BLaER1 (cell line): ENCODE measurements around the gene RPRM.
A peak's percentile ranks its signal among the peaks of the same experiment; 100 is the strongest.

Source experiments
- H3K27ac ChIP-seq: shearing (Covaris generic); formaldehyde crosslinking; 2 replicates; pipeline ENCODE4 v1.8.1; 2022
- H3K27me3 ChIP-seq: shearing (Covaris generic); formaldehyde crosslinking; 2 replicates; pipeline ENCODE4 v1.8.1; 2022
- H3K36me3 ChIP-seq: shearing (Covaris generic); formaldehyde crosslinking; 2 replicates; pipeline ENCODE4 v1.8.1; 2022
- H3K4me1 ChIP-seq: shearing (Covaris generic); formaldehyde crosslinking; 2 replicates; pipeline ENCODE4 v1.8.1; 2022
- H3K4me2 ChIP-seq: shearing (Covaris generic); formaldehyde crosslinking; 2 replicates; pipeline ENCODE4 v1.8.1; 2022
- H3K4me3 ChIP-seq: shearing (Covaris generic); formaldehyde crosslinking; 2 replicates; pipeline ENCODE4 v1.8.1; 2022
- H3K9ac ChIP-seq: shearing (Covaris generic); formaldehyde crosslinking; 2 replicates; pipeline ENCODE4 v1.8.1; 2022
- H3K9me3 ChIP-seq: shearing (Covaris generic); formaldehyde crosslinking; 2 replicates; pipeline ENCODE4 v1.8.1; 2022
- H4K20me1 ChIP-seq: shearing (Covaris generic); formaldehyde crosslinking; 2 replicates; pipeline ENCODE4 v1.8.1; 2022
- Cebpa-rat ChIP-seq: shearing (Covaris generic); IDR thresholded peaks from 2 replicates; pipeline ENCODE4 v1.8.1; 2022

RPRM gene

DNA sequence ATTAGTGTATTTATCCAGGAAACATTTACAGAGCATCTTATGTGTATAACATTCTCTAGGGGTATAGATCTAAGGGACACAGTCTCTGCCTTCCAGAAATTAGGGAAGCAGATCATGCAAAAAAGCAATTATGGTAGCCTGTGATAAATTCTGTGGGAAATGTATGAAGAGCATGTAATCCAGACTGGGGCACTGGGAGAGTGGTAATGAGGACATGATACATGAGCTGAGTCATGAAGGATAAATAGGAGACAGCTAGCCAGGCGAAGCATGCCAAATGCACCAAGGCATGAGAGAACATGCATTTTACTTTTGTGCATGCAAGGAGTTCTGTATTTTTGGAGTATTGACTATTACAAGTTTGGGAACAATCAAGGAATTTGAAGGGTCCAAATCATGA is 8.9 kb upstream of the RPRM start:
- no peaks in the 10 kb centered on the region for H3K36me3 ChIP-seq
- no peaks in the 10 kb centered on the region for H3K9me3 ChIP-seq
- H3K4me2 ChIP-seq: no peak overlapping the region
- TF ChIP-seq Cebpa-rat: no peak
- no peaks in the 10 kb centered on the region for H3K4me1 ChIP-seq
- H3K27me3 ChIP-seq: no peaks in the 10 kb centered on the region
- H3K4me3 ChIP-seq: no peak overlapping the region
- no peak overlapping the region for H3K27ac ChIP-seq
- H3K9ac ChIP-seq: no peak overlapping the region
- no peaks in the 10 kb centered on the region for H4K20me1 ChIP-seq

DNA sequence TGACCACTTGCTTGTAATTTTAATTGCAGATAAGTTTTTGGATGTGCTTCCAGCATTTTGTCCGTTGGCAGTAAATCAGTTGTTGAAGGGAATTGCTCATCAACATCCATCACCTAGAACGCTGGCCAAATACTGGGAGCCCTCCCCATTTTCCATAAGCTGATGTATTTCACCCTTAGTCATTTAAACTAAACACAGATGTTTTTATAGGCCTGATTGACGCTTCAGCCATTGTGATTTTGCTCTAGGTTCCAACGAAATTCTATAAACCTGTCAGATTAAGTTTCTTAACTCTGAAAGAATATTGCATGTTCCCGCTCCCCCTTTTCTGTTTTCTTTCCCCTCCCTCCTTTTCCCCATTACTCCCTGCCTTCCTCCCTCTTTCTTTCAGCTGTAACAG is 1.0 kb upstream of the RPRM start:
- Histone ChIP-seq H3K27me3 (peaks cover 37% of the 10 kb centered on the region), H3K9ac (no peak overlapping the region), H3K4me1 (no peaks in the 10 kb centered on the region), H3K36me3 (no peaks in the 10 kb centered on the region), H3K4me3 (no peak overlapping the region), H3K27ac (no peak overlapping the region), H3K9me3 (peaks cover 28% of the 10 kb centered on the region), H3K4me2 (no peak overlapping the region), H4K20me1 (no peaks in the 10 kb centered on the region)
- TF ChIP-seq Cebpa-rat: no peak

DNA sequence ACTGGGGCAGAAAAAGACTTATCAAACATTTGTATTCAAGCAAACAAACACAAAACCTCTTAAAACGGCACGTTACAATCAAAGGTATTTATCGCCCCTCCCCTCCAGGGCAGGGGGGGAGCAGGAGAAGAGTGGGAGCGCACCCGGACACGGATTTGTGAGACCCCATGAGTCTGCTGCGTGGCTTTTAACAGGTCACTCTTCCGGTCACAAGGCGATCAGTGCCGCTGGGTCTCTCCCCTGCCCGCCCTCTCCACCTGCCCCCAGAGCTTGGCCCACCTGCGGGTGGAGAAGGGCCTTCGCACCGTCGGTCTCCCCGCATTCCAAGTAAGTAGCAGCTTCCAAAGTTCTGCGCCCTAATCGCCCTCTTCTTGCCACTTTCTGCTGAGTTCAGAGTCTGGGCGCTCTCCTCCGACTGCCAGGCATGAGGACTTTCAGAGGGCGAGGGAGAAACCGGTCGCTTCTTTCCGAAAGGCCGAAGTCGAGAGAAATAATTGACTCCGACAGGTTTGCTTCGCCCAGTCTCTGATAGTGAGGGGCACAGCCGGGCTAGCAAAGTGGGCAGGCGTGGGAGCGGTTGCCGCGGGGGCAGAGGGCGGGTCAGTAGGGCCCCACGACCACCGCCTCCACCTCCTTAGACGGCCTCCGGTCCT is 800 bp downstream of the RPRM start:
- Histone ChIP-seq H3K36me3 (no peaks in the 10 kb centered on the region), H3K27me3 (peaks cover 37% of the 10 kb centered on the region), H3K9ac (no peak overlapping the region), H3K4me1 (no peaks in the 10 kb centered on the region), H4K20me1 (no peaks in the 10 kb centered on the region), H3K4me3 (0 out of 2 replicates have a peak overlapping the region, but pooled peaks have one; percentile 39), H3K4me2 (no peak overlapping the region), H3K27ac (no peak overlapping the region), H3K9me3 (peaks cover 28% of the 10 kb centered on the region)
- TF ChIP-seq Cebpa-rat: no peak

DNA sequence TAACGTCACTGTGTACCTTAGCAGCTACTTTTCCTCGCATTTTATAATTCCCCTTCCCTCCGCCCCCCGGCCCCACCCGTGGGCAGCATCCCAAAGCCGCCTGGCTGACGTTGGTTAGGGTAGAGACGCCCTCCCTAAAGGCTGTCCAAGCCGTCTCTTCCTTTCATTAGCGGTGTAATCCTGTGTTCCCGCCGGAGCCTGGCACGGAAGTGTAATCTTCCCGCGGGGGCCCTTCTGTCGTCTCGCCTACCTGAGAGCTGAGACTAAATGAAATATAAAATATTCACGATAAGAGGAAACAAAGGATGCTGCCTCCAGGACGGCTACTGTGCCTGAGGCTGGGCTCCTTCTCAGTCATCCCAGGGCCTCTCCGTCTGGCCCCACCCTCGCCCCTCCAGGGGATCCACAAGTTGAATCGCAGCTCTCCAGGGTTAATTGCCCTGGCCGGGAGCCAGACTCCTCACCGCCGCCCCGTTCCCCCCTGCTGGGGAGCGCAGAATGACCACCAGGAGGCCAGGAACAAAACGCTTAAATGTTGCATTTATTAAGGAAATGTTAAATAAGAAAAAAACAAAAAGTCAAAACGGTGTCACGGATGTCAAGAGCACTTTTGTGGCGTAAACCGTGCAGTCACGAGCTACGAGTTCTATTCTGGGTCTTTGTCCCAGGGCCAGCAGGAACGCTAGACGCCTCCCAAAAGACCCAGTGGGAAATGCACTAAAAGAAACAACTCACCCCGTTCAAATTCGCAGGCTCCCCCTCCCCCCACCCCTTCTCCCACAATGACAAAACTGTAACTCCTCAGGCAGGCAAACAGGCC is 1.5 kb downstream of the RPRM start:
- Histone ChIP-seq H3K4me1 (no peaks in the 10 kb centered on the region), H3K4me2 (no peak overlapping the region), H3K27me3 (peaks cover 37% of the 10 kb centered on the region), H3K4me3 (no peak overlapping the region), H3K36me3 (no peaks in the 10 kb centered on the region), H3K9ac (no peak overlapping the region), H3K27ac (no peak overlapping the region), H3K9me3 (peaks cover 28% of the 10 kb centered on the region), H4K20me1 (no peaks in the 10 kb centered on the region)
- TF ChIP-seq Cebpa-rat: no peak

DNA sequence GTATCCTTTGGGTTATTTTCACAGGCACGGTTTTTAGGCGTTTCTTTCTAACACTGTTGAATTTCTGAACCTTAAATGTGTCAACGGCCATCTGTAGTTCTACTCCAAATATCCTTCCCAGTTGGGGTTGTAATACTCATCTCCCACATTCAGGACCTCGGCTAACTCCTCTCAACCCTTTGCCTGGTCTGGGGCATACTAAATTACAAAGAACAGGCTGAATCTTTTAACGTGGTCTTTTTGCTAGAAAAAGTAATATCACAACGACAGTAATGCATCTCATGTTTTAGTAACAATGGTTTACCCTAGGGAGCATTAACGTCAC is 2.1 kb downstream of the RPRM start:
- Histone ChIP-seq H4K20me1 (no peaks in the 10 kb centered on the region), H3K36me3 (no peaks in the 10 kb centered on the region), H3K4me2 (no peak overlapping the region), H3K4me1 (no peaks in the 10 kb centered on the region), H3K9me3 (peaks cover 28% of the 10 kb centered on the region), H3K27me3 (peaks cover 37% of the 10 kb centered on the region), H3K27ac (no peak overlapping the region), H3K4me3 (no peak overlapping the region), H3K9ac (no peak overlapping the region)
- no peak for TF ChIP-seq Cebpa-rat

DNA sequence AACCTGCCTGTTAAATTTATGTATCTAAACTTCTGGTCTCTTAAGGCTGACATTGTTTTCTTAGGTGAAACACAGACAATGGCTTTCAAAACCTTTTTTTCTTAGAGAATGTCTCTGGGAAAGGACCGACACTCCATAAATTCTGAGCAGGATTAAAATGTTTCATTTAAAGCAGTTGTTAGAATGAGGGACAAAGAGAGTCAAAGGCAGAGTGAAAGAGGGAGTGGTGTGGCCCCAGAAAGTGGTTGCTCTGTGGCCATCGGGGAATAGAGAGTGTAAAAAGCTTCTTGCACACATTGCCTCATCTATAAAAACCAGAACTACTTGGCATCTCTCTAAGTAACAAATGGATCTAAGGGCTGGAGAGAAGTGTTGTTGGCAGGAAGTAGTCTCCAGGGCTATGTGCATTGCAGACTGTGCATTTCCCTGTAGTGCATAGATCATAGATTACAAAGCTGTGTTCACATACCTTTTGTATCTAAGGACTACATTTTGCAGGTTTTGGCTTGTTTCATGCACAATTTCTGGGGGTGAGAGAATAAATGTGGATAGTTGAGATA is 3.6 kb downstream of the RPRM start:
- no peak overlapping the region for H3K27ac ChIP-seq
- no peaks in the 10 kb centered on the region for H4K20me1 ChIP-seq
- H3K36me3 ChIP-seq: no peaks in the 10 kb centered on the region
- no peak overlapping the region for H3K4me2 ChIP-seq
- H3K9me3 ChIP-seq: peaks cover 28% of the 10 kb centered on the region
- TF ChIP-seq Cebpa-rat: no peak
- H3K27me3 ChIP-seq: peaks cover 37% of the 10 kb centered on the region
- H3K9ac ChIP-seq: no peak overlapping the region
- H3K4me1 ChIP-seq: no peaks in the 10 kb centered on the region
- H3K4me3 ChIP-seq: no peak overlapping the region

DNA sequence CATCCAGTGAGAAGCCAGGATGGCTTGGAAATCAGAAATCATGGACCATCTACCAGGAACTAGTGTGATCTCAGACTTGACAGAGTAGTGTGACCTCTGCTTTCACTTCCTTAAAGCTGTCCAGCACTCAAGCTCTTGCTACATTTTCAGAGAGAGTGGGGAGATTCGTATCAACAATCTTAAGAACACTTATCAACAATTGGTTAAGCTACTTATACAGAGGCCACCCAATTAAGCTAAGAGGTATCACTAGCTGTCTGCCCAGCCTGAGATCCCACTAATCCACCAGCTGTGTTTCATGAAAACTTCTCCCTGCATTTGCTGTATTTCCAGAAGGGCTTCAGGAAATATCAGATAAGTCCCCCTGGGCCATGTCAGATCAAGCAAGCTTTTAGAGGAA is 4.2 kb downstream of the RPRM start:
- H3K9me3 ChIP-seq: peaks cover 25% of the 10 kb centered on the region
- no peaks in the 10 kb centered on the region for H3K4me1 ChIP-seq
- no peaks in the 10 kb centered on the region for H3K36me3 ChIP-seq
- H3K27ac ChIP-seq: no peak overlapping the region
- peaks cover 31% of the 10 kb centered on the region for H3K27me3 ChIP-seq
- TF ChIP-seq Cebpa-rat: no peak
- no peak overlapping the region for H3K4me3 ChIP-seq
- no peak overlapping the region for H3K9ac ChIP-seq
- no peaks in the 10 kb centered on the region for H4K20me1 ChIP-seq
- H3K4me2 ChIP-seq: no peak overlapping the region

DNA sequence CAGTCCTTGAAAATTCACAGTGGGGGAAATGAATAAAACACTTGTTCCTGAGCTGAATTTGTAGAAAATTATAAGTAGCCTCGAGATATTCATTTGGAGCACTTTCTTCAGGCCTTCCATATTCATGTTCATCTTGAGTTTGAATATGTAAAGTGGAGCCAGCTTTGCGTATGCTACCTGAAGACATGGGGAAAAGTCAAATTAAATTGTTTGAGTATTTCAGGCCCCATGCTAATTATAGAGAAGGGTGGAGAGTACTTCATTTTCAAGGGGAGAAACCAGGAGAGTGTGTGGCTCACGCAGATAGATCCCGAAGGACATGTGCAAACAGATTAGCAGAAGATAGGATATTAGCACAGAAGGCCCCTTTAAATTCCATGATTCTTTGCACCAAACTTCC is 7.7 kb downstream of the RPRM start:
- Histone ChIP-seq H3K9ac (no peak overlapping the region), H3K4me1 (no peaks in the 10 kb centered on the region), H3K27ac (no peak overlapping the region), H3K4me2 (no peak overlapping the region), H3K9me3 (no peaks in the 10 kb centered on the region), H3K27me3 (no peaks in the 10 kb centered on the region), H3K4me3 (no peak overlapping the region), H3K36me3 (no peaks in the 10 kb centered on the region), H4K20me1 (no peaks in the 10 kb centered on the region)
- no peak for TF ChIP-seq Cebpa-rat

DNA sequence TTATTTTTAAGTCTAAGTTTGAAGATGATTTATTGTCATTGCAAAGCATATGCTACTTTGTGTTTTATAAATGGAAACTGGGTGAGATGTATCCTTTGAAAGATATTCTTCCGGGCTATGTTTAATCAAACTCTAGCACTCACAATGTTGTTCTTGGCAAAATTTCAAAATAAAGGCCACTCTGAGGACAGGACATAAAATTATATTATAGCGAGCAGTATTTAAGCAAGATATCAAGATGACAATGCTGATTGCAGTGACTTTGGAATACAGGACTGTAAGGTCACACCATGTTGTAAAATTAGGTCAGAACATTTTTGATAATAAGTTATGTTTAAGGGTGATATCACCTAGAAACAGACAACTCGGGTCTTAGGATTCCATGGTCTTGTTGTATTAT is 14.2 kb downstream of the RPRM start:
- Histone ChIP-seq H3K9me3 (no peaks in the 10 kb centered on the region), H3K4me2 (no peak overlapping the region), H3K36me3 (no peaks in the 10 kb centered on the region), H3K4me3 (no peak overlapping the region), H3K4me1 (no peaks in the 10 kb centered on the region), H3K27ac (no peak overlapping the region), H3K27me3 (no peaks in the 10 kb centered on the region), H3K9ac (no peak overlapping the region), H4K20me1 (no peaks in the 10 kb centered on the region)
- no peak for TF ChIP-seq Cebpa-rat

DNA sequence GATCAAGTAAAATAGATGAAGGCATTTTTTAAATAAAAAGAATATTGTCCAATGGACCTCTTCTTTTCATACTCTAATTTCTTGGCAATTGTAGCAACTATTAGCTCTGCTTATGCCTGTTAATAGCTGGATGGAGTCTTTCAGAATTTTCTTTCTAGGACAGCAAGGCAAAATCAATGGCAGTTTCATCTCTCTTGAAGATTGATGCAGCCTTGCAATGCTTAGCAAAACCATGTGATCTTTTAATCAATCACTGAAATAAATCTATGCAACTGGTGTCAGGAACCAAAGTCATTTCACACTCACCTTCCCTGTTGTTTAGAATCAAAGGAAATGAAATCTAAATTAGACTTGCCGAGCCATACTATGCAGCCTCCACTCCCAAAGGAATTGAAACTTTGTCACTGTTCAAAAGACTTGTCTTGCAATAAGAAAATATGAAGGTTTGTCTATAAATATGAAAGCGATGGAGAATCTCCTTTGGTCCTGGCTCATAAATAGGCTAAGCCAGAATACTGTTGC is 16.2 kb downstream of the RPRM start:
- TF ChIP-seq Cebpa-rat: no peak
- H3K9ac ChIP-seq: no peak overlapping the region
- no peak overlapping the region for H3K4me2 ChIP-seq
- H3K4me1 ChIP-seq: no peaks in the 10 kb centered on the region
- no peaks in the 10 kb centered on the region for H3K36me3 ChIP-seq
- no peak overlapping the region for H3K27ac ChIP-seq
- no peaks in the 10 kb centered on the region for H4K20me1 ChIP-seq
- H3K4me3 ChIP-seq: no peak overlapping the region
- H3K27me3 ChIP-seq: no peaks in the 10 kb centered on the region
- no peaks in the 10 kb centered on the region for H3K9me3 ChIP-seq
